SK-N-MC (cell line): ENCODE results near the gene ABCB10.

Experiments used
- EZH2 ChIP-seq: fragments of 200-600 bp; sonication (generic); IDR thresholded peaks from one replicate; pipeline ENCODE4 v1.6.1; 2017; ENCODE audit warnings: antibody characterized with exemption
- POLR2AphosphoS5 ChIP-seq: IDR thresholded peaks from 2 replicates; pipeline ENCODE4 v1.6.1; 2012; ENCODE audit warnings: mild to moderate bottlenecking, low read depth, low read length, borderline replicate concordance

DNA sequence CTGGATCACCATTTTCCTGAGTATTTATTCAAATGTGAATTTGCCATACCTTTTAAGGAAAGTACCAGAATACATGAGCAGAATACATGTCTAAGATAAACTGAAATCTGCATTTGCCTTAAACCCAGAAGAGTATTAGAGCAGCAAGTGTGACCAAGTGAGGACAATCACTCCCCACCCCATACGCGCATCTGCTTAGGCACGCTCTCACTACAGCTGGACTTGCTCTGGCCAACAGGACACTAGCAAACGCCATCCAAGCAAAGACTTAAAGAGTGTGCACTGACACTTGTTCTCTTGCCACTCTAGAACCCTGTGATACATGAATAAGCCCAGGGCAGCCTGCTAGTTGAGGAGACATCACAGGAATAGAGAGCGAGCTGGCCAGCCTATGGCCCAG, 76.0 kb downstream of the ABCB10 start:
- no peak for TF ChIP-seq POLR2AphosphoS5
- TF ChIP-seq EZH2, result no peak
